ENCODE results near the gene WDR5B.

WDR5B gene

GRCh38 chr3:122407946-122408345 is 7.9 kb downstream of the WDR5B start:
- no peak for DNase-seq (ENCODE audit: low spot score)

GRCh38 chr3:122406198-122406597 is 9.7 kb downstream of the WDR5B start:
- DNase-seq (ENCODE audit: low spot score) = no peak

- no peak for DNase-seq (ENCODE audit: low spot score)
These were observed 10.8 kb downstream of the WDR5B start for GRCh38 chr3:122405015-122405414.

- no peak for DNase-seq (ENCODE audit: low spot score)
These were observed 12.4 kb downstream of the WDR5B start for GRCh38 chr3:122403489-122403888.

- DNase-seq (ENCODE audit: low spot score) = no peak
These were observed 16.9 kb downstream of the WDR5B start for GRCh38 chr3:122398920-122399319.

GRCh38 chr3:122397201-122397600 is 18.7 kb downstream of the WDR5B start:
- DNase-seq (ENCODE audit: low spot score) = no peak

GRCh38 chr3:122396511-122396910 is 19.4 kb downstream of the WDR5B start:
- DNase-seq (ENCODE audit: low spot score) = no peak

- DNase-seq (ENCODE audit: low spot score) = no peak
These were observed 20.3 kb downstream of the WDR5B start for GRCh38 chr3:122395582-122395981.

- DNase-seq (ENCODE audit: low spot score) = no peak
These were observed 21.7 kb downstream of the WDR5B start for GRCh38 chr3:122394173-122394572.

GRCh38 chr3:122392868-122393844 is 22.7 kb downstream of the WDR5B start:
- DNase-seq (ENCODE audit: low spot score) = no peak

GRCh38 chr3:122391681-122392446 is 24.0 kb downstream of the WDR5B start:
- no peak for DNase-seq (ENCODE audit: low spot score)

GRCh38 chr3:122390665-122391064 is 25.2 kb downstream of the WDR5B start:
- DNase-seq (ENCODE audit: low spot score) = no peak

GRCh38 chr3:122389892-122390291 is 26.0 kb downstream of the WDR5B start:
- DNase-seq (ENCODE audit: low spot score) = no peak

GRCh38 chr3:122389197-122389596 is 26.7 kb downstream of the WDR5B start:
- DNase-seq (ENCODE audit: low spot score) = no peak

GRCh38 chr3:122387709-122388108 is 28.2 kb downstream of the WDR5B start:
- DNase-seq (ENCODE audit: low spot score) = no peak

GRCh38 chr3:122383771-122384697 is 31.8 kb downstream of the WDR5B start, which contains the start of gene FAM162A:
FAM162A (plus strand) TSS chr3:122384182; CDS start chr3:122384266, 84 bp downstream.
- peak; percentile 95 for DNase-seq (ENCODE audit: low spot score)

- DNase-seq (ENCODE audit: low spot score) = peak; percentile 92
These were observed 32.8 kb downstream of the WDR5B start, which contains the start of gene MIX23 for GRCh38 chr3:122382888-122383666. MIX23 (minus strand) TSS chr3:122383231; CDS start chr3:122383224, 7 bp downstream.

- DNase-seq (ENCODE audit: low spot score) = no peak
These were observed 37.9 kb downstream of the WDR5B start for GRCh38 chr3:122377975-122378374.

GRCh38 chr3:122374034-122374433 is 41.8 kb downstream of the WDR5B start:
- DNase-seq (ENCODE audit: low spot score) = no peak

GRCh38 chr3:122366379-122366749 is 49.5 kb downstream of the WDR5B start:
- DNase-seq (ENCODE audit: low spot score) = no peak

Measured in left forelimb (tissue), 1 donor.